ENCODE data around the gene CLCN7.
"Not testable (repeated sequence)": the region's sequence is repeated elsewhere in the genome, so short reads cannot be mapped to it uniquely, and the experiment has no call there.

CLCN7 gene

DNA sequence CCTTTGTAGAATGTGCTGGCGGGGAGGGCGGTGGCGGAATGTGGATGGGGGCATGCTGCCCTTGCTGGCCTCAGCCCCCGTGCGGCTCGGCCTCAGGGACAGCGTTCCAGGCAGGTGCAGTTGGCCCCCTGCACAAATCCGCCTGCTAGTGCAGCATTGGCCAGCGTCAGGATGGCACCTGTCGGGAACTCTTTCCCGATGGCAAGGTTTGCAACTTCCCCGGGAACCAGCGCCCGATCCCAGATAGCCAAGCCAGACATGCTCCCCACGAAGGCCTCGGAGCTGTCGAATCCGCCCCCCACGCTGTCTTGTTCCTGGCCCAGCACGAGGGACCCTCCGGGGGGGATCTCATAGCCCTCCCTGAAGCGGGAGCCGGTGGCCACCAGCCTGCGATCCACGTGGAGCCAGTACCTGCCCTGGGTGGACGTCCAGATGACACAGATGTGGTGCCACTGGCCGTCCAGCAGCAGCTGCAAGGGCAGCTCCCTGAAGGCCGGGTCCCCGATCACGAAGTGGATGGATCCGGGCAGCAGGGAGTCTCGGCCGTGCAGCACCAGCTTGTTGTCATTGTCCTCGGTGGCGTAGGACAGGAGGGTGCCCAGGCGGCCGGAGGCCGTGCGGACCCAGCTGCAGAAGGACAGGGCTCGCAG, 11.1 kb upstream of the CLCN7 start:
- no peak for DNase-seq

- DNase-seq: no peak
Observed at GRCh38 chr16:1481906-1482835, 7.3 kb upstream of the CLCN7 start.

DNA sequence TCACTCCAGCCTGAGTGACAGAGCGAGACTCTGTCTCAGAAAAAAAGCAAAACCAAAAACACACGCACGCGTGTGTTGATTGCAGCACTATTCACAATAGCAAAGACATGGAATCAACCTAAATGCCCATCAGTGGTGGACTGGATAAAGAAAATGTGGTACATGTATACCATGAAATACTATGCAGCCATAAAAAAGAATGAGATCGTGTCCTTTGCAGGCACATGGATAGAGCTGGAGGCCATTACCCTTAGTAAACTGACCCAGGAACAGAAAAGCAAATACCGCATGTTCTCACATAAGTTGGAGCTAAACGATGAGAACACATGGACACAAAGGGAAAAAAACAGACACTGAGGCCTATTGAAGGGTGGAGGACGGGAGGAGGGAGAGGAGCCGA, 4.1 kb upstream of the CLCN7 start:
- not testable (repeated sequence) for DNase-seq

- DNase-seq: no peak
Observed at GRCh38 chr16:1477033-1477432, 2.2 kb upstream of the CLCN7 start.

- DNase-seq: no peak
Observed at GRCh38 chr16:1475552-1476114, 805 bp upstream of the CLCN7 start.

GRCh38 chr16:1474082-1474795, 589 bp downstream of the CLCN7 start:
- DNase-seq: no peak

DNA sequence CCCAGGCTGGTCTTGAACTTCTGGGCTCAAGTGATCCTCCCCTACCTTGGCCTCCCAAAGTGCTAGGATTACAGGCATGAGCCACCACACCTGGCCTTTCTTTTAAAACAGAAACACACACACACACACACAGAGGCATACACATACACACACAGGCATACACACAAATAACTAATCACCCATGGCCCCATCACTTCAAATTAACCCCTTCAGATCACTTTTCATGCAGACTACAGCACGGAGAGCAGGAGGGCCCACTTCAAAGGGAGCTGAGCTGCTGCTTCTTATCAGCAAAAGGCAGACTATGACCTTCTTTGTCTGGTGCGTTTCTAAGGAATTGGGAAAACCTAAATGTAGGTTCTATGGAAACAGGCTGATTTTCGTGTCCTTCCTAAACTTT, 1.9 kb downstream of the CLCN7 start:
- DNase-seq: no peak

DNA sequence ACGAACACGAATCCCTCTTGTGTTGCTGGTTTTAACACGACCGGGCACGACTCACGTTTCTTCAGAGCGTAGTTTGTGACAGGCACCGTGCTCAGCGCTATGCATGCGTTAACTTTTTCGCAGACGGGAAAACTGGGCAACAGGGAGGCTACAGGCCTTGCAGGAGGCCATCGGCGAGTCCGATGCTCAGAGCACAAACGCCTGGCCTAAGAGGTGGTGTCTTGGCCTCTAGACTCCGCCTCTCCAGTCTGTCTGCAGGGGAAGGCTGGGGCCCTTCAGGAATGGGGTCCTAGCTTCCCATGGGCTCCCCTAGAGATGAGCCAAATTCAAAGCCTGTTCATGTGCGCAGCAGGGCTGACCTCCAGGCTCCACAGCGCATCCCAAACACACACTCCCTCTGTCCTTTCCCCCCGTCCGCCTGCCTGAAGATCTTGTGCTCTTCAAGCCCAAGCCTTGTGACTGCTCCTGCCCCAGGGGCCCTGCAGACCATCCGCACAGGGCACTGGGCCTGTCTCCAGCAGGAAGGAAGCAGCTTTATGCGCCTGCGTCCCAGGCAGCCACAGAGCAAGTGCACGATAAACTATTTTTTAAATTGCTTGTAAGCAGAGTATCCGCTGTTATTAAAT, 3.1 kb downstream of the CLCN7 start:
- DNase-seq: no peak

DNA sequence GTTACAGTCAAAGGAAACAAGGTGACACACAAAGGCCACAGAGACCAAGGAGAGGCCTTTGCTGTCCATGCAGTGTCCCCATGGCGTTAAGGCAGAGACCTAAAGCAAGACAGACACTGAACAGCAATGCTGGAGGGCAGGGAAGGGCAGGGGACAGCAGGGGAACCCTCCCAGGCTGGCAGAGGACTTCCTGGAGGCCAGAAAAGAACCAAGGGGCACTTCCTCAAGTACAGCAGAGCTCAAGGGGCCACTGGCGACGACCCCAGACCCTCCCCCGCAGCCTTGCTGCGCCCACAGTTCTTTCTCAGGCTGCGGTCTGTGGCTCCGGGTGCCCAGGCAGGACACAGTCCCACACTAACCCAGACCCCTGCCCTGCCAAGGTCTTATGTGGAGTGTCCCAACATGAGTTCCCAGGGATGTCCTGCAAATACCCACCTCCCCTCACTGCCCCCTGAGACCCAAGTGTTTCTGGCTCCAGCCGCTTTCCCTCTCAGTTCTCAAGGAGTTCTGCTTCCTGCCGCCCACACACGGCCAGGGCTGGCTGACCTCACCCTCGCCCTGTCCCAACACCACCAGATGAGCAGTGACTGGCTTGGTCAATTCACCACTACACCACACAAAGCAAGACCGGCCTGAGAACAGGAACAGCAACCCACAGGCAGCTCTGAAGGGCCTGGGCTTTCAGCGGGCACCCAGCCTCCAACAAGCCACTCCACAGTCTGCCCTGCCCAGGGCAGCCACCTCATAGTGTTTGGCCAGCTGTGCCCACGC, 4.2 kb downstream of the CLCN7 start:
- DNase-seq: no peak

GRCh38 chr16:1469693-1470201, 5.1 kb downstream of the CLCN7 start:
- no peak for DNase-seq

DNA sequence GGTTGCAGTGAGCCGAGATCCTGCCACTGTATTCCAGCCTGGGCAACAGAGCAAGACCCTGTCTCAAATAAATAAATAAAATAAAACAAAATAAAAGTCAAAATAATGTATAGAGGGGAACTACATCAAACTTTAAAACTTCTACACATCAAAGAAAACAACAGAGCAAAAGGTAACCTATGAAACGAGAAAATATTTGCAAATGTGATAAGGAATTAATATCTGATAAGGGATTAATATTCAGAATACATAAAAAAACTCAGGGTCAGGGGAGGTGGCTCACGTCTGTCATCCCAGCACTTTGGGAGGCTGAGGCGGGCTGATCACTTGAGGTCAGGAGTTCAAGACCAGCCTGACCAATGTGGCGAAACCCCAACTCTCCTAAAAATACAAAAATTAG, 5.7 kb downstream of the CLCN7 start:
- DNase-seq: not testable (repeated sequence)

DNA sequence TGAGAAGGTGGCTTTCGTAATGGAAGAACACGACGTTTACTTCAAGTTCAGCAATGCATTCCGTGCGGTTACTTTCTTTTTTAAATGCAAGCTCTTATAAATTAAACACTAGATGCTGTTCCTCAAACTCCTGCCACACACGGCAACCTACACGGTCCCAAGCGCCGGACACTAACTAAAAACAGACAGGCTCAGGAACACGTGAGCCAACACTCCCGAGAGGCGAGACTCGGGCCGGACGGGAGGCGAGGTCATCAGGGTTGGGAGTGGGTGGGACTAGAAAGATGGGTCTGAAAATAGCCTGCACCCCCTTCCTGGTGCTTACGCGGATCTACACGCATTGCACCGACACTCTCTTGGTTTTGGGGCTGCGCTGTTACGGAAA, 6.4 kb downstream of the CLCN7 start:
- no peak for DNase-seq

- DNase-seq: no peak
Observed at GRCh38 chr16:1466968-1467521, 7.8 kb downstream of the CLCN7 start.

DNA sequence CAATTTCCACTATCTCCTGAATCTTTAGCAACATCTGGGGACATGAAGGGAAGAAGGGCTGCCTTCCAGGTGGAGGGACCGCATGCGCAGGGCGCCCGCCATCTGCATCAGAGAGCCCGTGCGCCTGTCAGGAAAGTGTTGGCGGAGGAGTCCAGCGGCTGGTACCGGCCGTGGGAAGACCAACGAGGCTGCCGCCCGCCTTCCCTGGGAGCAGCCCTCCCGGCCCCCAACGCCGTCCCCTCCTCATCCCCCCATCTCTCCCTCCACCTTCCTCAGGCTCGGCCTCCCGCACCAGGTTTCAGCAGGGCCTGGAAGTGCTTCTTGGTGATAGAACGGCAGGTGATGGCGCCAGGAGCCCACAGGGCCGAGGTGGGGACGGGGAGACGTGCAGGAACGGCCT, 8.8 kb downstream of the CLCN7 start:
- DNase-seq: no peak

DNA sequence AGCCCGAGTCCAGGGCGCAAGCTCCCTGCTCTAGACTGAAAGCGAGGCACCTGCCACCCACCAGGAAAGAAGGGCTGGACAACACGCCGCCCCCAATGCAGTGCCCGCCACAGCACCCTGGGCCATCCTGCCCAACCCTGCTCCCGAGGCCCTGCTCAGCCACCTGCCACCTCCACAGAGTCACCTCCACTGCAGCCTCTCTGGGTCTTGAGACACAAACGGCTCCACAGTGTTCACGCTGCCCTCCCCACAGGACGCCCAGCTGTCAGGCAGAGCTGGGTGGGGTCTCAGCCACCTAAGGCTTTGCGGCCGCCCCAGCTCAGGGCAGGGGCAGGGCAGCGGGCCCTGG, 9.3 kb downstream of the CLCN7 start:
- DNase-seq: no peak

DNA sequence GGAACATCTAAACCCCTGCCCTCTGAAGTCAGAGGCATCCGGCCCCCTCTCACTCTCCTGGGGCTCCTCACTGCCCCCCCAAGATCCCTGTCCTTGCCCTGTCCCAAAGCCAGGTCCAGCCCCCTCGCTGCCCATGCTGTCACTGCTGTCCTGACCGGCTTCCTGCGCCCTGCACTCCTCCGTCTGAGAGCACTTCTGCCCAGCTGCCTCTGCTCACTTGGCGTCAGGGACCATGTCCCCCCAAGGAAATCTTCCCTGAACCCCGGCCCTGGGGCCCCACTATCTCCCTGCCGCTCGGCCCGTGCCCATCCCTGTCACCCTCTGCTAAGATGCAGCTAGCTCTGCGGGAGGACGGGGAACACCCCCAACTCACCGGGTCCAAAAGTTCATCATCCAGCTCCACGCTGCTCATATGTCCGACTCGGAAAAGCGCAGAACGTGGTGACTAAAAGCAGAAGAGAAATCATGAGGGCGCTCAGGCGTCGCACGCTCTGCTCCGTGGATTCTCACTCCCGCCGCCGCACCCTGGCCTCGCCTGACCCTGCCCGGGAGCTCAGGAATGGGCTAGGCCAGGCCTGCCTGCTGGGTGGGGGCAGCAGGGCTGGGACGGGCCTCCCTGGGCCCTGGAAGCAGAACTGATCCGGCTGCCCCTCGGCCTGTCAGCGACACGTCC, 9.8 kb downstream of the CLCN7 start:
- DNase-seq: no peak

DNA sequence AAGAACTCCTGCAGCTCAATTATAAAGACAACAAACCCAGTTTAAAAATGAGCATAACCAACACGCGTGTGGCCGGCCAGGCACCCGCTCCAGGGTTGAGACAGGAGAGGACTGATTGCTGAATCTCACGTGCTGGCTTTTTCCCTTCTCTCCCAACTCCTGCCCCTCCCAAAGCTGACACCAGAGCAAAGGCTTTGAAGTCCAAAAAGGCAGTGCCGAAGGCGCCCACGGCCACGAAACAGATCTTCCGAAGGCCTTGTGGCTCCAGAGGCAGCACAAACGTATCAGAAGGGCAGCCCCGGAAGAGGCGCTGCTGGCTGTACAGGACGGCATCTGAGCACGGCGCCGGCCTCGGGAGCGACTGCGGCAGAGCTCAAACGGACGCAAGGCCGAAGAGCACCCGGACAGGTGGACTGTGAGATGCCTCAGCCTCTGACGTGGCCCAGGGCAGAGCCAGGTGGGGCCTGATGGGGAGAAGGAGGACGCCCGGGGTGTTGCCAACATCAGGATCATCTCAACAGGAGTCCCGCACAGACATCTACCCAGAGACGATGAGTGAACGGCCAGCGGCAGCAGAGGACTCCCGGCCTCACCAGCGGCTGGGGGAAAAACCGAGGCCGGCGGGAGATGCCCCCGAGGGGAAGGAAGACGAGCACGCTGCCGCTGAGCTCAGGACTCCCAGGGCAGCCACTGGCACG, 10.5 kb downstream of the CLCN7 start:
- DNase-seq: no peak

- no peak for DNase-seq
Observed at GRCh38 chr16:1461146-1461545, 13.7 kb downstream of the CLCN7 start.

DNA sequence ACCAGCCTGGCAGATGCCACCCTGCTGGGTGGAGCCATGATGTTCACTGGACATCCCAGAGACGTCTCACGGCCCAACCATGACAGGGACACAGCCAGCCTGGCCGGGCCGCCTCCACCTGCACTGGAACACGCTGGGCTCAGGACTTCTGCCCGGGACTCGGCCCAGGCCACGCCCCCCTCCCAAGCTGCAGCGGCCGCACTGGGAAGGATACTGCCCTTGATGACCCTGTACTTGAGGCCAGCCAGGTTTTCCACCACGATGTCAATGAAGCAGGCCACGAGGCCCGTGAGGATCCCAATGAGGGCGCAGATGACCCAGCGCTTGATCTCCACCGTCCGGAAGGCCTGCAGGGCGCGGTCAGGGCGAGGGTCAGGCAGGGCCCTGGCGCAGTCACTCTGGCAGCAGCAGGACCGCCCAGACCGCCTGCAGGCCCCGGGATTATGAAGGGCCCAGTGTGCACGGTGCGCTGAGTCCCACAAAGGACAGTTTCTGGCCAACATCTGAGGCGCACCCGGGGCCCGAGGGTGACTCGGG, 14.2 kb downstream of the CLCN7 start:
- DNase-seq: no peak

- DNase-seq: no peak
Observed at GRCh38 chr16:1459967-1460366, 14.9 kb downstream of the CLCN7 start.
